ENCODE data around the gene DHX40. TPM values are rescaled to one million over a fixed set of nuclear protein-coding genes. Genes with fewer than 3 reads are reported as not detected.
"Not testable (repeated sequence)": the region's sequence is repeated elsewhere in the genome, so short reads cannot be mapped to it uniquely, and the experiment has no call there.

Gene DHX40
- polyA plus RNA-seq, 1 experiment = 19.0 TPM

GRCh38 chr17:59651346-59651745, 85.9 kb downstream of the DHX40 start:
- H3K36me3 ChIP-seq (ENCODE audit: control insufficient read depth, insufficient read depth, low read length) = peaks cover 12% of the 10 kb centered on the region
- H3K27me3 ChIP-seq (ENCODE audit: control insufficient read depth, insufficient read depth, low read length) = no peaks in the 10 kb centered on the region
- POLR2A ChIA-PET = no interaction called here
- no peak overlapping the region for H3K4me3 ChIP-seq (ENCODE audit: low read depth, low read length)
- no peak for TF ChIP-seq CTCF (IDR thresholded peaks at IDR 0.05; ENCODE audit: insufficient read depth, low read depth, low read length)
- no peak for DNase-seq (ENCODE audit: low read depth)
- CTCF ChIA-PET = interaction anchor here (1.1 kb wide), 1 partner anchor 8 kb away, joined by 3 read pairs; no protein-coding TSS in a partner anchor

GRCh38 chr17:59652119-59652518, 86.7 kb downstream of the DHX40 start:
- CTCF ChIA-PET = interaction anchor here (1.1 kb wide), 1 partner anchor 9 kb away, joined by 3 read pairs; no protein-coding TSS in a partner anchor
- POLR2A ChIA-PET = no interaction called here
- no peak for TF ChIP-seq CTCF (IDR thresholded peaks at IDR 0.05; ENCODE audit: insufficient read depth, low read depth, low read length)
- H3K4me3 ChIP-seq (ENCODE audit: low read depth, low read length) = no peak overlapping the region
- no peaks in the 10 kb centered on the region for H3K27me3 ChIP-seq (ENCODE audit: control insufficient read depth, insufficient read depth, low read length)
- DNase-seq (ENCODE audit: low read depth) = peak; percentile 38
- H3K36me3 ChIP-seq (ENCODE audit: control insufficient read depth, insufficient read depth, low read length) = peaks cover 13% of the 10 kb centered on the region

- DNase-seq (ENCODE audit: low read depth); POLR2A ChIA-PET; H3K4me3 ChIP-seq (ENCODE audit: low read depth, low read length); H3K27me3 ChIP-seq (ENCODE audit: control insufficient read depth, insufficient read depth, low read length): not testable (repeated sequence)
- peaks cover 17% of the 10 kb centered on the region for H3K36me3 ChIP-seq (ENCODE audit: control insufficient read depth, insufficient read depth, low read length)
- CTCF ChIA-PET = interaction anchor here (1.1 to 1.3 kb wide), 2 partner anchors 14 to 18 kb away, joined by 5 read pairs; no protein-coding TSS in a partner anchor
These were observed 91.2 kb downstream of the DHX40 start for GRCh38 chr17:59656624-59657023.

Small RNAs within 50 kb of the gene (small RNA-seq; reads per million reads assigned to genes)
- gene RNU4-13P (ENCODE audit: insufficient read length, low read depth, low replicate concordance) = not detected

Other genes with a start within 250 kb of the DHX40 start
- gene YPEL2, start 234.0 kb upstream of the DHX40 start, polyA plus RNA-seq (2011; rRNA removed) = 8.4 and 9.2 TPM in 2 replicates
- gene CLTC, start 54.3 kb downstream of the DHX40 start, polyA plus RNA-seq (2011; rRNA removed) = 149 and 216 TPM in 2 replicates
- gene PTRH2, start 141.8 kb downstream of the DHX40 start, polyA plus RNA-seq (2011; rRNA removed) = 31.4 and 42.4 TPM in 2 replicates
- gene VMP1, start 142.0 kb downstream of the DHX40 start, polyA plus RNA-seq (2011; rRNA removed) = 105 and 186 TPM in 2 replicates